Retina (tissue), 1 donor: ENCODE results near the gene LGALS3BP.
A peak's percentile ranks its signal among the peaks of the same experiment; 100 is the strongest.

ENCODE experiments used
- DNase-seq: peaks from one replicate; pipeline ENCODE4 v3.0.0-alpha.2; 2016

LGALS3BP gene

DNA sequence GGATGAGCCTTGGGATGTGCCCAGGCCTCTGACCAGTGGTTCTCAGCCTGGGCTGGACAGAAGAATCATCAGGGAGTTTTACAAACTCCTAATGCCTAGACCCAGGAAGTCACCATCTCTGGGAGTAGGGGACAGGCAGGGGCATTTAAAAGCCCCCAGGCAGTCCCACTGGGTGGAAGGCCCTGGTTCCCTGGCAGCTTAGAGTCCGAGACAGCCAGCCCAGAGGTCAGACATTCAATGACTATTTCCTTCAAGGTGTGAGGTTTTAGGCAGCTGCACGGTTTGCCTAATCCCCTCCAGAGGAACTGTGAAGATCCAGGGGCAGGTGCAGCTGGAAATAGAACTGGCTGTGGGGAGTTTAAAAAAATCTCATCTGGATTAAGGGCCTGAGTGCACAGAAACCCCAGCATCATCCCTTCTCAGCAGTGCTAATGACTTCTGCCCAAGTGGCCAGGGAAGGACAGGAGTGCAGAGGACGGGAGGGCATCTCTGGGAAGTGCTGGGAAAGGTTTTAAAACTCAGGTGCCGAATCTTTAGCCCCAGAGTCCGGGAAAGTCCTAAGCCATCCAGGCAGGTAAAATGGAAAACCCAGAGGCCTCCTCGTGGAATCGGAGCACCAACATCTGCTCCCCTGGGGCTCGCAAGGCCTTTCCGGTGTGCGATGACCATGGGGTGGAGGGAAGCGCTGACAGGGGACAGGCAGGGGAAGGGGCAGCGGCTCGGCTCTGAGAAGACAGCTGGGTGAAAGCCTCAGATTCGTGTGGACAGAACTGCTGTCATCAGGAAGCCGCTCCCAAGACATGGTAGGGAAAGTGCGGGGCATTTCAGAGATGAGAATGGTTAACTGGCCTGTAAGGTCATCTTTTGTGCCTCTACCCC lies 1.5 kb upstream of the LGALS3BP start:
- DNase-seq: peak; percentile 35

DNA sequence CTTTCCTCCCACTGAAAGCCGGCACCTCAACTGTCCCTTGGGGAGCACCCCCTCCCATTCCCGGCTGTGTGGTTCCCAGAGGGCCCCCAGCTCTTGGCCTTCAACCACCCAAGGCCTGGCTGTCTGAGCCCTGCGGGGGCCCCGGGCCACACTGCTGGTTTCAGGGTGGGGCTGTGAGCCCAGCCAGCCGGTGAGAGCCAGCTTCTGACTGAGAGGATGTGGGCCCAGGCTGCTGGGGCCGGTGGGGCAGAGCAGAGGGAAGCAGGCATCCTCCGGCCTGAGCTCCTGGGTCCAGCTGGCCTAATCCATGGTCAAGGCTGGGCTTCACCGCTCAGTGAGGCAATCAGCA lies 875 bp upstream of the LGALS3BP start:
- no peak for DNase-seq

DNA sequence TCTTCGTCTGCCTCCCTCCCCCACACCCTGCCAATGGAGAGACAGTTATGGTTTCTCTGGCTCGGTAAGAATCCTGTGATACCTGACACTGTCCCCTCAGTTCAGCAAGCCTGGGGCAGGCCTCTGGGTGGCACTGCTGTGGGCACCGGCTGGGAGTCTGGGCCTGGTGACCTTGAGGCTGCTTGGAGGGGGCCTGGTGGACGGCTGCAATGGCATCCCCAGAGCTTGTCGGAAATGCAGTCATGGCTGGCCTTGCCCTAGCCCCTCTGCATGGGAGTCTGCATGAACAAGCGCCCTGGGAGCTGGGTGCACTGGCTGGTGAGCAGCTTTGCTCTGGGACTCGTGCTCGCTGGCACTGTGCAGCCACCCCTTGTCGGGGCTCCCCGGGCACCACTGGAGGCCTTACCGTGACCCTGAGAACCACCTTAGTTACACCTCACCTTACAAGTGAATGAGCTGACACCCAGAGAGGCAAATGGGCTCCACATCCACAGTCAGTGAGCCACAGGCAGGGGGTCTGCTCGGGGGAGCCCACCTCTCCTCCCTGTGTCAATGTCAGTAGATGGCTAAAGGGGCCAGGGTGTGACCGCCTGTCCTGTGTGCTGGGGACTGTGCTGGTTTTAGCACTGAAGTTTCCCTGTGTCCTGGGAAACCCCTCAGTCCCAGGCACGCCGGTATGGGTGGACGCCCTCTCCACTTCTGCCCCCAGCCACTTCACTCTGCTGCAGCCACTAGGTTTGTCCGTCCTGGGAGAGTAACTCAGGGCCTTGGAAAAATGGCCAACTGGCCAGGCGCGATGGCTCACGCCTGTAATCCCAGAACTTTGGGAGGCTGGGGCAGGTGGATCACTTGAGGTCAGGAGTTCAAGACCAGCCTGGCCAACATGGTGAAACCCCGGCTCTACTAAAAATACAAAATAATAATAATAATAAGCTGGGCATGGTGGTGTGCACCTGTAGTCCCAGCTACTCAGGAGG lies 1.4 kb downstream of the LGALS3BP start:
- DNase-seq: no peak

DNA sequence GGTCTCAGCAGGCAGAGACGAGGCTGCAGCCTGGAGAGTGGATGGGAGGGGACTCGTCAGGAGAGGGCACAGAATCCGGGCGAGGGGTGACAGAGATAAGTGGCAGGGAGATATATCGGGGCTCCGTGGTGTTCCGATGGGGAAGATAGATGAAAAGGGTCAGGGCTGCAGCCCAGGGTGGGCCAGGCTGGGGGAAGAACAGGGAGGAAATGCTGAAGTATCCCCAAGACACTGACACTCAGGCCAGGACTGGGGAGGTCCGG lies 2.1 kb downstream of the LGALS3BP start:
- no peak for DNase-seq

DNA sequence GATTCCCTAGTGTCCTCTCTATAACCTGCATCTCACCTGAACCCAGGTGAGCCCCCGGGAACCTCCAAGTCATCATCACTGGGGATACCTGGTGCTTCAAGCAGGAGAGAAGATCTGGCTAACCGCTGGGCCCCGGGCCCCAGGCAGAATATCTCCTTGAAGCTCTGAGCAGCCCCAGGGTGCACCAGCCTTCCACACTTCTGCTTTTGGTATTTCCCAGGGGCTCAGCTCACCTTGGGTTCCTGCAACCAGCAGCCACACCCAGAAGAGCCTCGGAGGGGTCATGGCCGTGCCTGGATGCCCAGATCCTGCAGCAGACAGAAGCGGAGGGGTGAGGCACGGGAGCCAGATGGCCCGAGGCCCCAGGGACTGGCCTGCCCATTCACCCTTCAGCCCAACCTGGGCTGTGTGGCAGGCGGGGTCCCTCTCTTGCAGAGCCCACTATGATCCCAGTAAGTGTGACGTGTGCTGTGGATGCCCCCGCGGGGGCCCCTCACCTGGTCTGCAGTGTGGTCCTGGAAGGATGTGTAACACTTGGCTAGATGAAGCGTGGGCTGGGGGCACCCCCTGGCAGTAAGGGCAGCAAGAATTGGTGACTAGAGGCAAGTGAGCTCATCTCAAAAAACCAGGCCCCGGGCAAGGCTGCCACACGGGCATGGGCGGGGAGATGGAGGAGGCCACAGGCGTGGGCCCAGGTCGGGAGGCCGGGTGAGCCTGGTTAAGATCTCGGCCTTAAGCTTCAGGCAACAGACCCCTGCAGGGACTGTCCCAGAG lies 2.6 kb downstream of the LGALS3BP start:
- DNase-seq: no peak

DNA sequence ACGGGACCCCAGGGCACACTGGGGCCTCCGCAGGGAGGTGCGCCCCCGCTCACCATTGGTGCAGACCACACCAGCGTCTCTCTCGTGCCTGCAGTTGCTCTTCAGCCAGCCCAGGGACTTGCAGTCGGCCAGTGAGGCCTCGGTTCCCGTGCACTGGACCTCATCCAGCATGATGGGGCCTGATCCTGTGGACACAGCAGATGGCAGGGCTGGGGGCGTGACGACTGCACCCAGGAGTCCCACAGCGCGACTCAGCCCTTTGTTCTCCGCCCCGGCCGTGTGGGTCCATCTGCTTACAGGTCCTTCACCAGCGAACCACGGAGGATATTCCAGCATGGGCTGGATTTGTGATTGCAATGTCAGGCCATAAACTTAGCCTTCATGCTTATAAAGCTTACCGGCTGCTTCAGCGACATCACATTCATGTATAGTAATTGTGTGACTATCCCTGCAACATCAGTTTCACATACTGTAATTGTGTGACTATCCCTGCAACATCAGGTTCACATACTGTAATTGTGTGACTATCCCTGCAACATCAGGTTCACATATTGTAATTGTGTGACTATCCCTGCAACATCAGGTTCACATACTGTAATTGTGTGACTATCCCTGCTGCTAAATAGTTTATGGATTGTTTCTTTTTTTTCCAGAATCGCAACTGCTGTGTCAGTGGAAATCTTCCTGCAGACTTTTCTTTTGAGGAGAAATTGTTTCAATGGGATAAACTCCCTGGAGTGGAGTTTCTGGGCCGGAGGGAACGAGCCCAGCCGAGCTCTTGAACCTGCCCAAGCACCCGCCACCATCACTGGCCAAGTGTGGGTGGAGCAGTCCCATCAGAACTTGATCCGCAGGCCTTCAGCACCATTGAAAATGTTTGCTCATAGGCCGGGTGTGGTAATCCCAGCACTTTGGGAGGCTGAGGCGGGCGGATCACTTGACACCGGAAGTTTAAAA lies 4.8 kb downstream of the LGALS3BP start:
- DNase-seq: peak; percentile 70

GRCh38 chr17:78973792-78974520 lies 5.8 kb downstream of the LGALS3BP start:
- DNase-seq: no peak

- DNase-seq: no peak
Observed at GRCh38 chr17:78973196-78973595, 6.5 kb downstream of the LGALS3BP start.

DNA sequence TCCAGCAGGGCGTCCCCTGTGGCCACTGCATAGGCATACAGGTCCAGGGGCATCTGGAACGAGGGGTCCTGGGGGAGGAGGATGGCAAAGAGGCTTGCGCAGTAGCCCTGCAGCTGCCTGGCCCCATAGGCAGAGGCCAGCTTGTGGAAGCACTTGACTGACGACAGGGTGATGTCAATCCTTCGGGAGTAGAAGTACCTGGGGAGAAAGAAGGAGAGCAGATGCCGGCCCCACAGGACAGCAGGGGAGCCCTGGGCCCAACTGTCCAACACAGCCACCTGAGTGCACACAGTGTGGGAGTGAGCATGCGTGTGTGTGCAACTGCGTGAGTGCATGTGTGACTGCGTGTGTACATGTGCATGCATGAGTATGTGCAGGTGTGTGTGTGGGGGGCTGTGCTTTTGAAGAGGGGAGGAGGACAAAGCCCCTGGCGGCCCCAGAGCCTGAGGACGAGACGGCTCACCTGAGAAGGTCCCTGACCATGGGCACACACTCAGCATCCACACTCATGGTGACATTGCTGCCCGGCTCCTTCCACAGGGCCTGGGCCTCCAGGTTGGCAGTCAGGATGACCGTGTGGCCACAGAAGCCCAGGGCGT lies 7.1 kb downstream of the LGALS3BP start:
- DNase-seq: no peak

- DNase-seq: no peak
Observed at GRCh38 chr17:78971756-78972506, 7.8 kb downstream of the LGALS3BP start.

- peak; percentile 88 for DNase-seq
Observed at GRCh38 chr17:78970834-78971755, 8.6 kb downstream of the LGALS3BP start.

GRCh38 chr17:78969865-78970264 lies 9.9 kb downstream of the LGALS3BP start:
- no peak for DNase-seq

- no peak for DNase-seq
Observed at GRCh38 chr17:78967782-78968362, 11.9 kb downstream of the LGALS3BP start.

- DNase-seq: no peak
Observed at GRCh38 chr17:78966910-78967600, 12.7 kb downstream of the LGALS3BP start.

DNA sequence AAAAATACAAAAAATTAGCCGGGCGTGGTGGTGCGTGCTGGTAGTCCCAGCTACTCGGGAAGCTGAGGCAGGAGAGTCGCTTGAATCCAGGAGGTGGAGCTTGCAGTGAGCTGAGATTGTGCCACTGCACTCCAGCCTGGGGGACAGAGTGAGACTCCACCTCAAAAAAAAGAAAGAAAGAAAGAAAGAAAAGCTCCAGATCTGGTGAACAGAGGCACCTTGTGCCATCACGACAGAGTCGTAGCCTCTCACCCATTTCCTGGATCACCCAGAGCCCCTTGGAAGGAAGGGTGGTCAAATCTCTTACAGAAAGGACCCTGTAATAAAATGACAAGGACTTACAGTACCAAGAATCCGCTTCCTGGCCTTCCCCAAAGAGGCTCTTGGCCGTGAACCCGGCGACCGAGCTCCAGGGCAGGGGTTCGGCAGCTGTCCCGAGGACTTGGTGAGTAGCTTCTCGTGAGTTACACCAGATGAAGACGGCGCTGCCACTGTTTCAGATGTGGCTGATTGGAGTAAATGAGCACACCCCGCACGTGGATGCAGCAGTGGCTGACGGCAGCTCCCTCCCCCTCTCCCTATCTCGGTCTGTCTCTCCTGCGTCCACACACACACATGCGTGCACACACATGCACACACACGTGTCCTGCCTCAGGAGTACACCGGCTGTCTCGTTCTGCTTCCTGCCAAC lies 13.5 kb downstream of the LGALS3BP start:
- DNase-seq: no peak

- DNase-seq: no peak
Observed at GRCh38 chr17:78965491-78965924, 14.2 kb downstream of the LGALS3BP start.

GRCh38 chr17:78963378-78963777 lies 16.3 kb downstream of the LGALS3BP start:
- DNase-seq: no peak
